ENCODE results near the gene JARID2. TPM values are rescaled to one million over a fixed set of nuclear protein-coding genes. Genes with fewer than 3 reads are reported as not detected.
A peak's percentile ranks its signal among the peaks of the same experiment; 100 is the strongest.
"Not testable (repeated sequence)": the region's sequence is repeated elsewhere in the genome, so short reads cannot be mapped to it uniquely, and the experiment has no call there.

JARID2 gene
- total RNA-seq, 1 donor from 2014 or later, result 66.1 TPM

DNA sequence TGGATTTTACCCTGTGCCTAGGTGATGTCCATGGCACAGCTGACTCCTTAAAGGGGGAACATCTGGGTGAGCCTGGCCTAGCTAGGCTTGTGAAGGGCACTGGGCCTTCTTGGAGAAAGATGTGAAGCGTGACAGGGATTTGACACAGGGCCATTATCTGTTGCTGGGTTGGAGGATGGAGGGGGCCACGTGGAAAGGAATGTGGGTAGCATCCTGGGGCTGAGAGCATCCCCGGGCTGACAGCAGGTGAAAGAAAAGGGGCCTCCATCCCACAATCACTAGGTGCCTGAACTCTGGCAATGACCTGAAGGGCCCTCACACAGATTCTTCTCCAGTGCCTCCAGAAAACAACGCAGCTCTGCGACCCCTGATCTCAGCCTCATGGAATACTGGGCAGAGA, 292.2 kb downstream of the JARID2 start:
- H3K4me1 Mint-ChIP-seq (ENCODE audit: unreplicated experiment), result peaks cover 14% of the 10 kb centered on the region
- H3K36me3 Mint-ChIP-seq (ENCODE audit: low read depth, unreplicated experiment), result no peaks in the 10 kb centered on the region
- no peak for DNase-seq (ENCODE audit: low spot score)

DNA sequence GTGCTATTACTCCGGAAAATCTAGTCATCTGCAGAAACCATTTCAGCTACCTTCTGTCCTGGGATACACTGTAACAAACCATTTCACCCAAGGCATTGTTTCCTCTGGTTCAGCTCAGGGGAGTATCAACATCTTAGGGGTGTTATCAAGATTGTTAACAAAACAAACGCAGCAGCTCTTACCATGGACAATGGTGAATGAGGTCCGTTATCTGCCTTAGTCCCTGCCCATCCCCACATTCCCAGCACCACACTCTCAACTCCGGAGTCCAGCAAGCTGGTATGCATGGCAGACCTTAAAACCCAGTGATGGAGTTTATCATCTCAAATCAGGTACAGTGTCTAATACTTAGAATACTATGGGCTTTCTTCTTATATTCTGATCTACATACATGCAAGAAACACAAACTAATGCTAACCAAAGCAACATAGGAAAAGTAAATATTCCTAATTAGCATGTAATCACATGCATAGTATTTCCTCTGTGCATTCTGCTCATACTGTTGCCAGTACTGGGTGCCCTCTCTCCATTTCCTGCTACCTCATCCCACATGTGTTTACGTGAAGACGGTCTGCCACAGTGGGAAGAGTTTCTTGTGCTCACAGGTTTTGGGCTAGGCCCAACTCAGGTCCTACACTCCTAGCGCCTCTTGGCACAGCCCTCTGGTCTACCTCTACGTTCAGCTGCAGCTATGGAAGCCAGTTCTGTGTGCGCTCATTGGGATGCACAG, 293.1 kb downstream of the JARID2 start:
- Mint-ChIP-seq H3K4me3 (ENCODE audit: unreplicated experiment) (no peak overlapping the region), H3K27ac (ENCODE audit: unreplicated experiment) (no peak overlapping the region), H3K27me3 (ENCODE audit: unreplicated experiment) (no peaks in the 10 kb centered on the region), H3K9me3 (ENCODE audit: unreplicated experiment) (no peaks in the 10 kb centered on the region), H3K4me1 (ENCODE audit: unreplicated experiment) (peaks cover 14% of the 10 kb centered on the region), H3K36me3 (ENCODE audit: low read depth, unreplicated experiment) (peaks cover 6% of the 10 kb centered on the region)
- no peak for DNase-seq (ENCODE audit: low spot score)
- TF ChIP-seq, protein P1, sequence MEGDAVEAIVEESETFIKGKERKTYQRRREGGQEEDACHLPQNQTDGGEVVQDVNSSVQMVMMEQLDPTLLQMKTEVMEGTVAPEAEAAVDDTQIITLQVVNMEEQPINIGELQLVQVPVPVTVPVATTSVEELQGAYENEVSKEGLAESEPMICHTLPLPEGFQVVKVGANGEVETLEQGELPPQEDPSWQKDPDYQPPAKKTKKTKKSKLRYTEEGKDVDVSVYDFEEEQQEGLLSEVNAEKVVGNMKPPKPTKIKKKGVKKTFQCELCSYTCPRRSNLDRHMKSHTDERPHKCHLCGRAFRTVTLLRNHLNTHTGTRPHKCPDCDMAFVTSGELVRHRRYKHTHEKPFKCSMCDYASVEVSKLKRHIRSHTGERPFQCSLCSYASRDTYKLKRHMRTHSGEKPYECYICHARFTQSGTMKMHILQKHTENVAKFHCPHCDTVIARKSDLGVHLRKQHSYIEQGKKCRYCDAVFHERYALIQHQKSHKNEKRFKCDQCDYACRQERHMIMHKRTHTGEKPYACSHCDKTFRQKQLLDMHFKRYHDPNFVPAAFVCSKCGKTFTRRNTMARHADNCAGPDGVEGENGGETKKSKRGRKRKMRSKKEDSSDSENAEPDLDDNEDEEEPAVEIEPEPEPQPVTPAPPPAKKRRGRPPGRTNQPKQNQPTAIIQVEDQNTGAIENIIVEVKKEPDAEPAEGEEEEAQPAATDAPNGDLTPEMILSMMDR (IDR thresholded peaks at IDR 0.05; ENCODE audit: unreplicated experiment), result no peak

More for the DNA sequence above, 292.2 kb downstream of the JARID2 start:
- Mint-ChIP-seq H3K27ac (ENCODE audit: unreplicated experiment) (no peak overlapping the region), H3K4me3 (ENCODE audit: unreplicated experiment) (no peak overlapping the region), H3K9me3 (ENCODE audit: unreplicated experiment) (no peaks in the 10 kb centered on the region), H3K27me3 (ENCODE audit: unreplicated experiment) (peaks cover 2% of the 10 kb centered on the region)
- TF ChIP-seq, protein P1 (IDR thresholded peaks at IDR 0.05; ENCODE audit: unreplicated experiment), result no peak

DNA sequence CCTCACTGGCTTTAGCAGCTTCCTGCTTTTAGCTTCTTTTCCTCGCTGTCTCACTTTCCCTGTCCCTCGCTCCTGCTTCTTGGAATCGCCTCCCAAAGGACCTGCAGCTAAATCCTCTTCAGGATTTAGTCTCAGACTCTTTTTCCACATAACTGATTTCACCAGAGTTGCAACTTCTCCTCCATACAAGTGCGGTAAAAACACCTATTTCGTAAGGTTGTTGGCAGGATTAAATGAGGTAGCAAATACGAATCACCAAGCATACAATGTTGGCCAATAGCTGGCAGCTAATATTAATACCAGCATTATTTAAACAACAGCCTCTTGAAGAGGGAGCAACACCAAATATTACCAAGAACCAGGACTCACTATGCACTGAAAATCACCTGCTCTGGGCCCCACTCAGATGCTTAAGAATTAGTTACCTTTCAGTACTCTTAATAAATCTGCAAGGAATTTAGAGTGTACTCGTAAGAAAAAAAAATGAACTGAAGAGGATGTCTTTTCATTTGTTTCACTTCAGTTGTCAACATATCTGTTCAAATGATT, 293.9 kb downstream of the JARID2 start:
- Mint-ChIP-seq H3K27ac (ENCODE audit: unreplicated experiment) (no peak overlapping the region), H3K36me3 (ENCODE audit: low read depth, unreplicated experiment) (peaks cover 9% of the 10 kb centered on the region)

DNA sequence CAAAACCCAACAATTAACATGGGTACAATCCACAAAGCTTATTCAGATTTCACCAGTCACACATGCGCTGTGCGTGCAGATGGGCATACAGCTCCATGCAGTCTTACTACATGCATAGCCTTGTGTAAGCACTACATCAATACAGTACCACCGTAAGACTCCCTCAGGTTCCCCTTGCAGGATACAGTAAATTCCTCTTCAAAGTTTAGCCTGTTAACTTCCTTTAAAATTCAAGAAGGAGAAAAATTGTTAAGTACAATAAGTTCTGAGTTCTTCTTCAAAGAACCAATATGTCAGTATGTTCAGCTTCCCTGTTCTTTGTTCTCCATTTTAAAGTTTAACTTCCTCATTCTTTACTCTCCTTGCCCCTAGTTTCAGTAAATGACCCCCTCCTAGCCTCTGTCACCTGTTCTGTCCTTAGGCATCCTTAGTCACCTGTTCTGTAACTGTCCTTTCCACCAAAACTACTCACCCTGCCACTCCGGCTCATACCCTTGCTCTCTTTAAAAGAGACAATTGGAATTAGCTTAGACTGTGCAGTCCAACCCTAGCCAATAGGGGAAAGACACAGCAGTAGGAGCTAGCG, 297.6 kb downstream of the JARID2 start:
- H3K27me3 Mint-ChIP-seq (ENCODE audit: unreplicated experiment); H3K27ac Mint-ChIP-seq (ENCODE audit: unreplicated experiment); H3K36me3 Mint-ChIP-seq (ENCODE audit: low read depth, unreplicated experiment); H3K9me3 Mint-ChIP-seq (ENCODE audit: unreplicated experiment); DNase-seq (ENCODE audit: low spot score): not testable (repeated sequence)
- Mint-ChIP-seq H3K4me1 (ENCODE audit: unreplicated experiment) (peaks cover 31% of the 10 kb centered on the region), H3K4me3 (ENCODE audit: unreplicated experiment) (peak overlapping the region; percentile 60)

More for the DNA sequence above, 293.9 kb downstream of the JARID2 start:
- H3K9me3 Mint-ChIP-seq (ENCODE audit: unreplicated experiment), result no peaks in the 10 kb centered on the region
- TF ChIP-seq, protein P1 (IDR thresholded peaks at IDR 0.05; ENCODE audit: unreplicated experiment), result no peak
- no peak for DNase-seq (ENCODE audit: low spot score)
- peaks cover 15% of the 10 kb centered on the region for H3K4me1 Mint-ChIP-seq (ENCODE audit: unreplicated experiment)
- no peaks in the 10 kb centered on the region for H3K27me3 Mint-ChIP-seq (ENCODE audit: unreplicated experiment)
- H3K4me3 Mint-ChIP-seq (ENCODE audit: unreplicated experiment), result no peak overlapping the region

DNA sequence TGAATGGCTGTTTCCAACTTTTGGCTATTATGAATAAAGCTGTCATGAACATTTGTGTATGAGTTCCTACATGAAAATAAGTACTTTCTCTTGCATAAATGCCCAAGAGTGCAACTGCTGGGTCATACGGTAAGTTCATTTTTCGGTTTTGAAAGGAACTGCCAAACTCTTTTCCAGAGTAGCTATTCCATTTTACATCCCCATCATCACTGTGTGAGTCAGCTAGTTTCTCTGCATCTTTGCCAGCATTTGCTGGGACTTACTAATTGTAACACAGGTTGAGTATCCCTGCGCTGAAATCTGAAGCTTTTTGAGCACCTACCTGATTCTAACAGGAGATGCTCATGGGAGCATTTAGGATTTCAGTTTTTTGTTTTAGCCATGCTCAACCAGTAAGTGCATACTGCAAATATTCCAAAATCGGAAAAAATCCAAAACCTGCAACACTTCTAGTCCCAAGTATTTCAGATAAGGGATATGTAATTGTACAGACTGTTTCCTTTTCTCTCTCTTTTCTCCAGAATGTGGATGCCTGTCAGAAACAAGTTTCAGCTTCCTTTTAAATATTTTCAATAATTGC, 298.5 kb downstream of the JARID2 start:
- peaks cover 9% of the 10 kb centered on the region for H3K36me3 Mint-ChIP-seq (ENCODE audit: low read depth, unreplicated experiment)
- no peak overlapping the region for H3K4me3 Mint-ChIP-seq (ENCODE audit: unreplicated experiment)
- peaks cover 25% of the 10 kb centered on the region for H3K4me1 Mint-ChIP-seq (ENCODE audit: unreplicated experiment)
- no peak overlapping the region for H3K27ac Mint-ChIP-seq (ENCODE audit: unreplicated experiment)
- no peak for DNase-seq (ENCODE audit: low spot score)
- TF ChIP-seq, protein P1 (IDR thresholded peaks at IDR 0.05; ENCODE audit: unreplicated experiment), result no peak
- H3K9me3 Mint-ChIP-seq (ENCODE audit: unreplicated experiment), result no peaks in the 10 kb centered on the region
- H3K27me3 Mint-ChIP-seq (ENCODE audit: unreplicated experiment), result no peaks in the 10 kb centered on the region
